ENCODE measurements around the gene DUSP12. TPM values are rescaled to one million over a fixed set of nuclear protein-coding genes. Genes with fewer than 3 reads are reported as not detected.
A peak's percentile ranks its signal among the peaks of the same experiment; 100 is the strongest.

DUSP12 gene
- total and polyA plus RNA-seq, 2 donors, result 22.6 to 28.2 TPM

- Histone ChIP-seq H3K36me3 (ENCODE audit: control insufficient read depth in 2 of 2, insufficient read depth in 2 of 2, low read length in 1 of 2) (peaks cover 7 to 36% of the 10 kb centered on the region in 2 donors), H3K9me3 (ENCODE audit: control insufficient read depth in 2 of 2, insufficient read depth in 1 of 2, low read length in 1 of 2) (no peaks in the 10 kb centered on the region), H3K27ac (ENCODE audit: low read depth in 1 of 2, low read length in 1 of 2) (no peak overlapping the region), H3K4me1 (ENCODE audit: control insufficient read depth in 2 of 2, insufficient read depth in 2 of 2, low read length in 2 of 2) (no peaks in the 10 kb centered on the region), H3K4me3 (ENCODE audit: low read length in 2 of 2) (no peak overlapping the region), H3K27me3 (ENCODE audit: control insufficient read depth in 2 of 2, insufficient read depth in 1 of 2, low read length in 1 of 2) (no peaks in the 10 kb centered on the region)
- no peak for DNase-seq (ENCODE audit: low read depth in 6 of 9, low spot score in 9 of 9)
- 97% methylated on average over 4 of the region's 4 CpGs for WGBS
Observed at GRCh38 chr1:161790587-161791317, 41.2 kb downstream of the DUSP12 start.

- Histone ChIP-seq H3K36me3 (ENCODE audit: control insufficient read depth in 2 of 2, insufficient read depth in 2 of 2, low read length in 1 of 2) (peaks cover 5 to 43% of the 10 kb centered on the region in 2 donors), H3K4me3 (ENCODE audit: low read length in 2 of 2) (no peak overlapping the region), H3K4me1 (ENCODE audit: control insufficient read depth in 2 of 2, insufficient read depth in 2 of 2, low read length in 2 of 2) (no peaks in the 10 kb centered on the region), H3K27me3 (ENCODE audit: control insufficient read depth in 2 of 2, insufficient read depth in 1 of 2, low read length in 1 of 2) (no peaks in the 10 kb centered on the region), H3K27ac (ENCODE audit: low read depth in 1 of 2, low read length in 1 of 2) (no peak overlapping the region), H3K9me3 (ENCODE audit: control insufficient read depth in 2 of 2, insufficient read depth in 1 of 2, low read length in 1 of 2) (no peaks in the 10 kb centered on the region)
- WGBS, result 94% methylated on average over 5 of the region's 5 CpGs
- DNase-seq (ENCODE audit: low read depth in 6 of 9, low spot score in 9 of 9), result no peak
Observed at GRCh38 chr1:161791904-161792655, 42.5 kb downstream of the DUSP12 start.

GRCh38 chr1:161792740-161793139 lies 43.2 kb downstream of the DUSP12 start:
- peak in 5 of 9 donors; percentile 20 to 74 (median 40) for DNase-seq (ENCODE audit: low read depth in 6 of 9, low spot score in 9 of 9)

GRCh38 chr1:161799792-161800191 lies 50.2 kb downstream of the DUSP12 start:
- no peak overlapping the region for H3K4me3 ChIP-seq (ENCODE audit: low read length in 2 of 2)
- no peaks in the 10 kb centered on the region for H3K27me3 ChIP-seq (ENCODE audit: control insufficient read depth in 2 of 2, insufficient read depth in 1 of 2, low read length in 1 of 2)
- DNase-seq (ENCODE audit: low read depth in 6 of 9, low spot score in 9 of 9), result no peak
- 92% methylated on average over 1 of the region's 1 CpG for WGBS
- H3K9me3 ChIP-seq (ENCODE audit: control insufficient read depth in 2 of 2, insufficient read depth in 1 of 2, low read length in 1 of 2), result no peaks in the 10 kb centered on the region
- no peaks in the 10 kb centered on the region for H3K4me1 ChIP-seq (ENCODE audit: control insufficient read depth in 2 of 2, insufficient read depth in 2 of 2, low read length in 2 of 2)
- peaks cover 5 to 45% of the 10 kb centered on the region in 2 donors for H3K36me3 ChIP-seq (ENCODE audit: control insufficient read depth in 2 of 2, insufficient read depth in 2 of 2, low read length in 1 of 2)
- H3K27ac ChIP-seq (ENCODE audit: low read depth in 1 of 2, low read length in 1 of 2), result no peak overlapping the region

More at GRCh38 chr1:161792740-161793139, 43.2 kb downstream of the DUSP12 start:
- Histone ChIP-seq H3K9me3 (ENCODE audit: control insufficient read depth in 2 of 2, insufficient read depth in 1 of 2, low read length in 1 of 2) (no peaks in the 10 kb centered on the region), H3K27me3 (ENCODE audit: control insufficient read depth in 2 of 2, insufficient read depth in 1 of 2, low read length in 1 of 2) (no peaks in the 10 kb centered on the region), H3K27ac (ENCODE audit: low read depth in 1 of 2, low read length in 1 of 2) (no peak overlapping the region), H3K4me3 (ENCODE audit: low read length in 2 of 2) (no peak overlapping the region), H3K4me1 (ENCODE audit: control insufficient read depth in 2 of 2, insufficient read depth in 2 of 2, low read length in 2 of 2) (no peaks in the 10 kb centered on the region), H3K36me3 (ENCODE audit: control insufficient read depth in 2 of 2, insufficient read depth in 2 of 2, low read length in 1 of 2) (peaks cover 5 to 44% of the 10 kb centered on the region in 2 donors)
- WGBS, result 77% methylated on average over 3 of the region's 3 CpGs

GRCh38 chr1:161801955-161802354 lies 52.4 kb downstream of the DUSP12 start:
- Histone ChIP-seq H3K27me3 (ENCODE audit: control insufficient read depth in 2 of 2, insufficient read depth in 1 of 2, low read length in 1 of 2) (no peaks in the 10 kb centered on the region), H3K9me3 (ENCODE audit: control insufficient read depth in 2 of 2, insufficient read depth in 1 of 2, low read length in 1 of 2) (no peaks in the 10 kb centered on the region), H3K4me1 (ENCODE audit: control insufficient read depth in 2 of 2, insufficient read depth in 2 of 2, low read length in 2 of 2) (no peaks in the 10 kb centered on the region), H3K4me3 (ENCODE audit: low read length in 2 of 2) (no peak overlapping the region), H3K36me3 (ENCODE audit: control insufficient read depth in 2 of 2, insufficient read depth in 2 of 2, low read length in 1 of 2) (peaks cover 7 to 38% of the 10 kb centered on the region in 2 donors), H3K27ac (ENCODE audit: low read depth in 1 of 2, low read length in 1 of 2) (no peak overlapping the region)
- DNase-seq (ENCODE audit: low read depth in 6 of 9, low spot score in 9 of 9), result no peak
- 92% methylated on average over 7 of the region's 7 CpGs for WGBS

GRCh38 chr1:161803181-161803580 lies 53.6 kb downstream of the DUSP12 start:
- DNase-seq (ENCODE audit: low read depth in 6 of 9, low spot score in 9 of 9), result no peak
- no peaks in the 10 kb centered on the region for H3K4me1 ChIP-seq (ENCODE audit: control insufficient read depth in 2 of 2, insufficient read depth in 2 of 2, low read length in 2 of 2)
- H3K9me3 ChIP-seq (ENCODE audit: control insufficient read depth in 2 of 2, insufficient read depth in 1 of 2, low read length in 1 of 2), result no peaks in the 10 kb centered on the region
- H3K36me3 ChIP-seq (ENCODE audit: control insufficient read depth in 2 of 2, insufficient read depth in 2 of 2, low read length in 1 of 2), result peaks cover 7 to 34% of the 10 kb centered on the region in 2 donors
- no peaks in the 10 kb centered on the region for H3K27me3 ChIP-seq (ENCODE audit: control insufficient read depth in 2 of 2, insufficient read depth in 1 of 2, low read length in 1 of 2)
- H3K27ac ChIP-seq (ENCODE audit: low read depth in 1 of 2, low read length in 1 of 2), result no peak overlapping the region
- H3K4me3 ChIP-seq (ENCODE audit: low read length in 2 of 2), result no peak overlapping the region
- 97% methylated on average over 2 of the region's 2 CpGs for WGBS

- no peaks in the 10 kb centered on the region for H3K27me3 ChIP-seq (ENCODE audit: control insufficient read depth in 2 of 2, insufficient read depth in 1 of 2, low read length in 1 of 2)
- peaks cover 18 to 25% of the 10 kb centered on the region in 2 donors for H3K36me3 ChIP-seq (ENCODE audit: control insufficient read depth in 2 of 2, insufficient read depth in 2 of 2, low read length in 1 of 2)
- 91% methylated on average over 3 of the region's 3 CpGs for WGBS
Observed at GRCh38 chr1:161805399-161806197, 56.0 kb downstream of the DUSP12 start.

More at GRCh38 chr1:161805399-161806197, 56.0 kb downstream of the DUSP12 start:
- H3K27ac ChIP-seq (ENCODE audit: low read depth in 1 of 2, low read length in 1 of 2), result no peak overlapping the region
- H3K4me3 ChIP-seq (ENCODE audit: low read length in 2 of 2), result no peak overlapping the region
- no peak for DNase-seq (ENCODE audit: low read depth in 6 of 9, low spot score in 9 of 9)
- no peaks in the 10 kb centered on the region for H3K4me1 ChIP-seq (ENCODE audit: control insufficient read depth in 2 of 2, insufficient read depth in 2 of 2, low read length in 2 of 2)
- H3K9me3 ChIP-seq (ENCODE audit: control insufficient read depth in 2 of 2, insufficient read depth in 1 of 2, low read length in 1 of 2), result no peaks in the 10 kb centered on the region
